Stimulated activated effector memory CD8-positive, alpha-beta T cell treated with anti-CD3 and anti-CD28 coated beads, Interleukin-12 subunit alpha, Interleukin-12 subunit beta, amount 100 ng/mL, for 72 hours (primary cell): ENCODE data around the gene DPH6.

ENCODE experiments used
- ATAC-seq: fragments of 150-1000 bp; cut with Tn5 transposase; 2 replicates; pipeline ENCODE4 v1.10.0; 2021
- DNase-seq, 2 donors: peaks; one replicate each; pipeline ENCODE4 v3.0.0; 2021 to 2022; ENCODE audit warnings: low spot score in 2 of 2
- H3K27ac Mint-ChIP-seq: one replicate; pipeline ENCODE4 v1.8.0; 2022; ENCODE audit warnings: mild to moderate bottlenecking, mixed read lengths
- H3K36me3 Mint-ChIP-seq: one replicate; pipeline ENCODE4 v1.8.0; 2022; ENCODE audit warnings: mild to moderate bottlenecking, mixed read lengths
- H3K4me1 Mint-ChIP-seq: one replicate; pipeline ENCODE4 v1.8.0; 2022; ENCODE audit warnings: mixed read lengths
- H3K4me3 Mint-ChIP-seq: one replicate; pipeline ENCODE4 v1.8.0; 2022; ENCODE audit warnings: mild to moderate bottlenecking, mixed read lengths
- H3K9me3 Mint-ChIP-seq: one replicate; pipeline ENCODE4 v1.8.0; 2022; ENCODE audit warnings: mixed read lengths

DPH6 gene

DNA sequence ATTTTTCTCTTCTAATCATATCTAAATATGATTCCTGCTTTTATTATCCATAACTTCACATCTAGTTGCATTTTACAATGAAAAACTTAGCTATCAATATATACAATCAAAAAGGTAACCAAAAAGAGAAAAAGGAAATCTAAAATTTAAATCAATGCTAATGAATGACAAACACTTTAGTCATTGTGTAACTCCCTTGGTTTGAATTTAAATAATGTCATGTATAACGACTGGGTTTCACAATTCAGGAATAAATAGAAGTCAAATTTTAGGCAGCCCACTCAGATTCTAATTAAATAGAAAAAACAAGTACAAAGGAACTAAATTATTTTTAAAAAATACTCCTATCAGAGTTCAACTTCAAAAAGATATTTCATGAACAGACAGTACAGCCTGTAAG is 26.9 kb downstream of the DPH6 start:
- H3K4me3 Mint-ChIP-seq: no peak overlapping the region
- no peaks in the 10 kb centered on the region for H3K36me3 Mint-ChIP-seq
- ATAC-seq (no peak), DNase-seq (no peak)
- H3K4me1 Mint-ChIP-seq: no peaks in the 10 kb centered on the region
- no peaks in the 10 kb centered on the region for H3K9me3 Mint-ChIP-seq
- no peak overlapping the region for H3K27ac Mint-ChIP-seq

DNA sequence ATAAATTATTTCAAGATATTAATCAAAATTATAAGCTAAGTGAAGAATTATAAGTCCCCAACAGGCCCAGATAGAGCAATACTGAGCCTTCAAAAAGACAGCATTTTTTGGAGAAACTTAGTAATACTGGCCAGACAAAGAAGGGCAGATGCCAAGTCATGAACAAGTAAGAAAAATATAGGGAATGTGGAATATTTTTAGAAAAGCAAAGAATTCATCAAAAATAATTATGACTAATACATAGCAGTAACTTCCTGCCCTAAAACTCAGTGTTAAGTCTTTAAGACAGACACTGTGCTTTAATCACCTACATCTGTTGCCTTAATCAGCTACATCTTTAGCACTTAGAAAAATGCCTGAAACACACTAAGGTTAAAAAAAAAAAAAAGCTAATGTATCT is 31.2 kb downstream of the DPH6 start:
- Mint-ChIP-seq H3K4me1 (no peaks in the 10 kb centered on the region), H3K9me3 (no peaks in the 10 kb centered on the region), H3K27ac (no peak overlapping the region), H3K4me3 (no peak overlapping the region), H3K36me3 (no peaks in the 10 kb centered on the region)
- DNase-seq (no peak), ATAC-seq (no peak)

DNA sequence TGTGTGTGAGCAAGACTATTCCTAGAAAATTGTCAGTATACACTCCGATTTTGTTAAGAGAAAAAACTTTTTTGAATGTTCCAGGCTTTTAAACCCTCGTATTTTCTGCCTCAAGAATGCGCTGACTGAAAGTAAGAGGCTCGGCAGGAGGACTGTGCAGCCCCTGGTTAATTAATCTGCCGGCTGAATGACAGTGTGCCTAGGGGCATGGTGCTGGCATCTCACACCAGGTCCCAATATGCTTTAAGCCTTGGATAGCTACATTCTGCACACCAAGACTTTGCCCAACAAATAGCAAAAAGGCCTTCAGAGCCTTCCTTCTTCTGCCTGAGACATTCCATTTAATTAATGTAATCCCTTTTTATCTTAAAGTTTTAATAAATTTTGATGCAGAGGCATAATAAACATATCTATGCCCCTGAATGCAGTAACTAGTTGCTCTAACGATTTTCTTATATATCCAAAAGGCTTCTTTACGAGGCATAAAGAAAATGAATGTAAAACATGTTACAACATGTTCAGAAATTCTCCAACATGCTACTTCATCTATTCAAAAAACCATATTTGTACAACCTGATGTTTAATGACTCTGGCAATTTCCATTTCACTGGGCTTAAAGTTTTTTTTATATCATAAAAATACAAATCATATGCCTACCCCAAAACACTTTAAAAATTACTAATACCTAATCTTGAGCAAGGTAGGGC is 37.9 kb downstream of the DPH6 start:
- ATAC-seq: no peak
- no peaks in the 10 kb centered on the region for H3K4me1 Mint-ChIP-seq

DNA sequence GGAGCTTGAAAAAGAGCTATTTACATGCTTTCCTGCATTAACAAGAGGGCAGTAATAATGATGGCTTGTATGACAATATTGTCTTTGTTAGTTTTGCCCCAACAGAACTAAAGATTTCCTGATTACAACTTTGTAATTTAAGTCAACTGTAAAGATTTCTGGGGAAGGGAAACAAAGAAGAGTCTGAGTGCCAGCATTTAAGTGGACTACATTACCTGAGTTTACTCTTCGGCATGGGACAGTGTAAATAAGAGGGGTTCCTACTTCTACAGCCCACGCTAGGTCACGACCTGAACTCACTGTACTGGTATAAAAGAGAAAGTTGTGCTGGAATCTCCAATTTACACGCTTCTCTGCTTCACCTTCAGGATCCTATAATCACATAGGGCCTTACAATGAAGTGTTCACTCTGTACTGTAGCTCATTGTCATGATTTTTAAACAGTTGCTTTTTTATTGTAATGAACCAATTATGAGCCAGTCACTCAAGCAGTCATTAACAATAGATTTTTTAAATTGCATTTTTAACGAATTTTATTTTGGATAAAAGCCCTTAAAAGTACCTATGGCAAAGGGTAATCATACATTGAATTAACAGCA is 39.6 kb downstream of the DPH6 start:
- Mint-ChIP-seq H3K4me1 (no peaks in the 10 kb centered on the region), H3K4me3 (no peak overlapping the region), H3K9me3 (no peaks in the 10 kb centered on the region), H3K36me3 (no peaks in the 10 kb centered on the region), H3K27ac (no peak overlapping the region)
- ATAC-seq (no peak), DNase-seq (no peak)

More for the DNA sequence above, 37.9 kb downstream of the DPH6 start:
- DNase-seq: no peak
- no peak overlapping the region for H3K27ac Mint-ChIP-seq
- H3K4me3 Mint-ChIP-seq: no peak overlapping the region
- H3K36me3 Mint-ChIP-seq: no peaks in the 10 kb centered on the region
- H3K9me3 Mint-ChIP-seq: no peaks in the 10 kb centered on the region

DNA sequence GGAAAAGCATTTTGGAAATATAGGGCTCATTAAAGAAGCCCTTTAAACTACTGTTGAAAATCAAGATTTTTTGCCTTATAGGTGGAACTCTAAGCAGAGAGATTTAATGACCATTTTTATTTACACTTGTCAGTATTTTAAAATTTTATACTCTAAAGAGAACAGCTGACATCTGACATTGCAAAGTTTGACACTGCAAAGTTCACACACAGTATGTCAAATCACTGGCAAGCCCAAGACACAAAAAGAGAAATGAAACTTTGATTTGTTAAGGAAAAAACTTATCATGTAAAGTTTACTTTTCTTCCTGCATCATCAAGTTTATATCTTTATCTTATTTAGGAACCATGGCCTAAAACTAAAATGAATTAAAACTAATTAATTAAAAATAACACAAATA is 40.2 kb downstream of the DPH6 start:
- no peaks in the 10 kb centered on the region for H3K36me3 Mint-ChIP-seq
- H3K4me1 Mint-ChIP-seq: no peaks in the 10 kb centered on the region
- H3K27ac Mint-ChIP-seq: no peak overlapping the region
- DNase-seq (no peak), ATAC-seq (no peak)
- H3K9me3 Mint-ChIP-seq: no peaks in the 10 kb centered on the region
- no peak overlapping the region for H3K4me3 Mint-ChIP-seq

DNA sequence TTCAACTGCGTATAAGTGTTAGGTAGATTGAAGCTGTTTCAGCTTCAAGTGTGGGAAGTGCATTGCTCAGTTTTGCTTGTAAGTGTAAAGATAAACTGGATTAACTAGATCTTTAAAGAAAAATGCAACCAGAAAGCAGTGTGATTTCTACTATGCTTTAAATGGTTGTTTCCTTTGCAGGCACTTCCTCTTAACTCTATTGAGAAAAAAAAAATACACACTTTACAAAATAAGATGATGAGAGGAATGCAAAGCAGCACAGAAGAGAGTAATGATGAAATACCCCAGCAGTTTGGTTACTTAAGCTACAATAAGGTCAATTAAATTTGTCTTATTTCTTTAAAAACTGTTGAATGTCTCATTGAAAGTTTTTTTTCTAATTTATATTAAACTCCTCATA is 40.8 kb downstream of the DPH6 start:
- no peaks in the 10 kb centered on the region for H3K9me3 Mint-ChIP-seq
- no peaks in the 10 kb centered on the region for H3K36me3 Mint-ChIP-seq
- H3K4me3 Mint-ChIP-seq: no peak overlapping the region
- no peaks in the 10 kb centered on the region for H3K4me1 Mint-ChIP-seq
- DNase-seq (no peak), ATAC-seq (no peak)
- no peak overlapping the region for H3K27ac Mint-ChIP-seq

DNA sequence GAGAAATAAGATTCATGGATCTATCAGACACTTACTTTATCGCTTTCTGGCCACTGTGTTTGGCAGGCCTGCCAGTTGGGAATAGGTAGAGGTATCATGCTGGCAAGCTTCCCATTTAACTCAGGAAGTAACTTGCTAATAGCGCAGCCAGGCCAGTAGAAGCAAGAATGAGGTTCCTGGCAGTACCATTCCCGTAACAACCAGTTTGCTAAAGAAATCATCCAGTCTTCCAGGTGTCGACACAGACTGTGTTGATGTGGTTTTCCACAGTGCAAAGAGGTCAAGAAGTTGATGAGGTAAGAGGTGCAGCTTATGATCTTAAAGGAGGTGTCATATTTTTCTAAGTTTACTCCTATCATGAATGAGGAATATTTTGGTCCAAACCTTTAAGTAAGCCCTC is 46.2 kb downstream of the DPH6 start:
- ATAC-seq: no peak
- no peak overlapping the region for H3K27ac Mint-ChIP-seq
- H3K4me1 Mint-ChIP-seq: no peaks in the 10 kb centered on the region
- H3K36me3 Mint-ChIP-seq: no peaks in the 10 kb centered on the region
- DNase-seq: no peak
- no peak overlapping the region for H3K4me3 Mint-ChIP-seq
- H3K9me3 Mint-ChIP-seq: no peaks in the 10 kb centered on the region

DNA sequence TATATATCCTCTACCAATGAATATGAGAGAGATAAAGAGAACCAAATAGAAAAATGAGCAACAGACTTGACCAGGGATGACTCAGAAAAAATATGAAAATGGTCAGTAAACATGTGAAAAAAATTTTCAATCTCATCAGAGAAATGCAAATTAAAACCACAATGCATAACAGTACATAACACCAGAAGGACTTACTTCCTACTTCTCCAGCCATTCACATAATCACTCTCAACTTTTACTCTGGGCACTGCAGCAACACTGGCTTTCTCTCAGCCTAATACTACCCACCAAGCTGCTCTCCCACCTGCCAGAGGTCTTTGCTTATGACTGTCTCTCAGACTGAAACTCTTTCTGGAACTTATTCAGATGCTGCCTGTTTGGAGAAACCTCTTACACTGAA is 49.4 kb downstream of the DPH6 start:
- Mint-ChIP-seq H3K9me3 (no peaks in the 10 kb centered on the region), H3K4me3 (no peak overlapping the region), H3K36me3 (no peaks in the 10 kb centered on the region), H3K4me1 (no peaks in the 10 kb centered on the region), H3K27ac (no peak overlapping the region)
- ATAC-seq: peak; percentile 40
- DNase-seq: no peak

DNA sequence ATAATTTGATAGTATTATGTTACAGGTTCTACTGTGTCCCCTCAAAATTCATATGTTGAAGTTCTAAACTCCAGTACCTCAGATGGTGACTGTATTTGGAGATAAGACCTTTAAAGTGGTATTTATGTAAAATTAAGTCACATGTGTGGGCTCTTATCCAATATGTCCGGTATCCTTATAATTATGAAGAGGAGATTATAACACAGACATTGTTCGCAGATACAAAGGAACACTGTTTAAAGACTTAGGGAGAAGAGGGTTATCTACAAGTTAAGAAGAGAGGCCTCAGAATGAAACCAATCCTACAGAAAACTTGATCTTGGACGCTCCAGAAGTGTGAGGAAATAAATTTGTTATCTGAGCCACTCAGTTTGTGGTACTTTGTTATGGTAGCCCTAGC is 50.9 kb downstream of the DPH6 start:
- Mint-ChIP-seq H3K4me3 (no peak overlapping the region), H3K36me3 (no peaks in the 10 kb centered on the region), H3K27ac (no peak overlapping the region), H3K9me3 (no peaks in the 10 kb centered on the region), H3K4me1 (no peaks in the 10 kb centered on the region)
- ATAC-seq: no peak
- DNase-seq: no peak

DNA sequence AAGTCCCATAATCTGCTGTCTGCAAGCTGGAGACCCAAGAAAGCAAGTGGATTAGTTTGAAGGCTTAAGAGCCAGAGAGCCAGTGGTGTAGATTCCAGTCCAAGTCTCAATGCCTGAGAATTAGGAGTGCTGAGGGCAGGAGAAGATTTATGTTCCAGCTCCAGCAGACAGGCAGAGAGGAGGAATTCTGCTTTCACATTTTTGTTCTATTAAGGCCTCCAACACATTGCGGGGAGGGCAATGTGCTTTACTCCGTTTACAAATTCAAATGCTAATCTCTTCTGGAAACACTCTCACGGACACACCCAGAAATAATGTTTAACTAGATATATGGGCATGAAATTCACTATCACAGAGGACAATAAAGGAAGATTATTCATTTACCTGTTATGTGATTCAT is 54.0 kb downstream of the DPH6 start:
- H3K4me3 Mint-ChIP-seq: no peak overlapping the region
- no peak for ATAC-seq
- peaks cover 10% of the 10 kb centered on the region for H3K9me3 Mint-ChIP-seq
- H3K4me1 Mint-ChIP-seq: no peaks in the 10 kb centered on the region
- H3K27ac Mint-ChIP-seq: no peak overlapping the region
- DNase-seq: no peak
- H3K36me3 Mint-ChIP-seq: no peaks in the 10 kb centered on the region

DNA sequence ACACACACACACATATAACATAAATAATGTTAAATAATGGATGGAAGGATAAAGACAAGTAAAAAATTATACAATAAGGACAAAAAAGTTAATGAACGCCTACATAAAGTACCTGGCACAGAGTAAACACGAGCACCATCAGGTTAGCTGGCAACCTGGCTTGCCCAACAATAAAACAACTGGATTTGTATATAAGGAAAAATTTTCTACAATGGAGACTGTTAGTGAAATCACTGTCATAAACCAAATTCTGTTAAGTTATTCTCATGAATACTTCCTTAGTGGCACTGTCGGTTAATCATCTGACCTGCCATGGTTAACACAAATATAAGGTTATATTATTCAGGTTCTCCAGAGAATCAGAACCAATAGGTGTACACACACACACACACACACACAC is 54.8 kb downstream of the DPH6 start:
- DNase-seq (no peak), ATAC-seq (no peak)
- no peak overlapping the region for H3K27ac Mint-ChIP-seq
- no peaks in the 10 kb centered on the region for H3K4me1 Mint-ChIP-seq
- no peaks in the 10 kb centered on the region for H3K36me3 Mint-ChIP-seq
- H3K9me3 Mint-ChIP-seq: peaks cover 14% of the 10 kb centered on the region
- H3K4me3 Mint-ChIP-seq: no peak overlapping the region

DNA sequence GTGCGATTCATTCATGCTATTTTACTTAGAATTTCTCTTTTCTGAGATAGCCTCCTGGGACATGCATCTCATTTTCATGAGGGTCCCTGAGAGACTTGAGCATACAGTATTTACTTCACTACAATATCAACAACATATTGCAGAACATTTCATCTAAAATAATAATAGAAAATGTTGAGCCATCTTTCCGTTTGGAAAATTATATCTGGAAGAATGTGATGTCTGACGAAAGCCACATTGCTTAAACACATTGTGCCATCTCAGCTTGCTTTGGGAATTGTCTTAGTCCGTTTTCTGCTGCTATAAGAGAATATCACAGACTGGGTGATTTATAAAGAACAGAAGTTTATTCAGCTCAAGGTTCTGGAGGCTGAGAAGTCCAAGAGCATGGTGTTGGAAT is 55.5 kb downstream of the DPH6 start:
- H3K9me3 Mint-ChIP-seq: peaks cover 15% of the 10 kb centered on the region
- DNase-seq (no peak), ATAC-seq (no peak)
- no peak overlapping the region for H3K27ac Mint-ChIP-seq
- no peak overlapping the region for H3K4me3 Mint-ChIP-seq
- no peaks in the 10 kb centered on the region for H3K36me3 Mint-ChIP-seq
- no peaks in the 10 kb centered on the region for H3K4me1 Mint-ChIP-seq

DNA sequence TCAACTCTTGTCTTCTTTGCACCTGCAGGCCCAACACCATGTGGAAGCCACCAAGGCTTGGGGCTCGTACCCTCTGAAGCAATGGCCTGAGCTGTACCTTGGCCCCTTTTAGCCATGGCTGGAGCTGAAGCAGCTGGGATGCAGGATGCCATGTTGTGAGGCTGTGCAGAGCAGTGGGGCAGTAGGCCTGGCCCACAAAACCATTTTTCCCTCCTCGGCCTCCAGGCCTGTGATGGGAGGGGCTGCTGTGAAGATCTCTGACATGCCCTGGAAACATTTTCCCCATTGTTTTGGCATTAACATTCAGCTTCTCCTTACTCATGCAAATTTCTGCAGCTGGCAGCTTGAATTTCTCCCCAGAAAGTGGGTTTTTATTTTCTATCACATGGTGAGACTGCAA is 58.5 kb downstream of the DPH6 start:
- no peak for DNase-seq
- Mint-ChIP-seq H3K4me3 (no peak overlapping the region), H3K4me1 (no peaks in the 10 kb centered on the region), H3K36me3 (no peaks in the 10 kb centered on the region), H3K27ac (no peak overlapping the region), H3K9me3 (peaks cover 15% of the 10 kb centered on the region)
- ATAC-seq: no peak

DNA sequence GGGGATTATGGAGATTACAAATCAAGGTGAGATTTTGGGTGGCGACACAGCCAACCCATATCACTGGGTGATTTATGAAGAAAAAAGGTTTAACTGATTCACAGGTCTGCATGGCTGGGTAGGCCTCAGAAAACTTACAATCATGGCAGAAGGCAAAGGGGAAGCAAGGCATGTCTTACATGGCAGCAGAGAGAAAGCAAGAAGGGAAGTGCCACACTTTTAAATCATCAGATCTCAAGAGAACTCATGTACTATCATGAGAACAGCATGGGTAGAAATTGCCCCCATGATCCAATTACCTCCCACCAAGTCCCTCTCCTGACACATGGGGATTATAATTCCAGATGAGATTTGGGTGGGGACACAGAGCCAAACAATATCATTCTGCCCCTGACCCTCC is 59.7 kb downstream of the DPH6 start:
- DNase-seq: no peak
- peaks cover 15% of the 10 kb centered on the region for H3K9me3 Mint-ChIP-seq
- peaks cover 3% of the 10 kb centered on the region for H3K4me1 Mint-ChIP-seq
- no peak for ATAC-seq
- no peaks in the 10 kb centered on the region for H3K36me3 Mint-ChIP-seq
- no peak overlapping the region for H3K4me3 Mint-ChIP-seq
- no peak overlapping the region for H3K27ac Mint-ChIP-seq

DNA sequence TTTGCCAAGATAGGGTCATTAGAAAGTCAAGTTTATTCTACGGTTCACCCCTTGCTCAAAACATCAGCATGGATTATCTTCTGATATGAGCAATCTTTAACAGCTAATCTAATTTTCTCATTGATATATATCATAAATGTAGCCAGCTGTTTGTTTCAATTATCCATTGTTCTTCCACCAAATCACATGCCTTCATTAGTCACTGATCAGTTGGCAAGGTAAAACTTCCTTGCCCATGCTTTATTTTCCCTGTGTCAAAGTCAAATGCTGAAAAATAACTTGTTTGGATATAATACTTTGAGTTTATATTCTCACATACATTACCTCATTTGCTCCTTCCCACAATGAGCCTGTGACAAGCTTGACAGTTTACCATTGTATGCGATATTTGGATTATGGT is 60.6 kb downstream of the DPH6 start:
- DNase-seq (no peak), ATAC-seq (no peak)
- peaks cover 5% of the 10 kb centered on the region for H3K4me1 Mint-ChIP-seq
- H3K27ac Mint-ChIP-seq: no peak overlapping the region
- peaks cover 15% of the 10 kb centered on the region for H3K9me3 Mint-ChIP-seq
- H3K36me3 Mint-ChIP-seq: no peaks in the 10 kb centered on the region
- H3K4me3 Mint-ChIP-seq: no peak overlapping the region

DNA sequence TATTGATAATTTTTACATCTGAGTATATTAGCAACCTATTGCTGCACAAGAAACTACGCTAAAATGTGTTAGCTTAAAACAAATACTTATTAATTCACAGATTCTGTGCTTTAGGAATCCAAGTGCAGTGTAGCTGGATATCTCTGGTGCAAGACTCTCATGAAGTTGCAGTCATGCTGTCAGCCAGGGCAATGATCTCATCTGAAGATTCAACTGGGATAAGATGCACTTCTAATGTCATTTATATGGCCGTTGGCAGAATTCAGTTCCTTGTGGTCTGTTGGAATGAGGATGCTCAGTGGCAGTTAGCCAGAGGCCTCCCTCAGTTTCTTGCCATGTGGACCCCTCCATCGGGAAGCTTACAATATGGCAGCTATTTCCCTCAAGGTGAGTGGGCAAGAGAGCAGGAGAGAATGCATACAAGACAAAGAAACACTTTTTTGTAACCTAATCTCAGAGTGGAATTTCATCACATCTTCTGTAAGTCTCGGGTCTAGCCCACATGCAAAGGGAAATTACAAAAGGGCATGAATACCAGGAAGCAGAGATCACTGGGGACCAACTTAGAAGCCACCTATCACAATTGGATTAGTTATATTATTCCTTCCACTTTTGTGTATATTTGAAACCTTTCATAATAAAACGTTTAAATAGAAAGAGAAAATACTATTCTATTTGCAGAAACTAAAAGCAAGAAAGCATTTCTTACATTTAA is 61.6 kb downstream of the DPH6 start:
- H3K4me3 Mint-ChIP-seq: no peak overlapping the region
- peaks cover 5% of the 10 kb centered on the region for H3K4me1 Mint-ChIP-seq
- peaks cover 15% of the 10 kb centered on the region for H3K9me3 Mint-ChIP-seq
- H3K36me3 Mint-ChIP-seq: no peaks in the 10 kb centered on the region
- no peak for DNase-seq
- ATAC-seq: no peak
- H3K27ac Mint-ChIP-seq: no peak overlapping the region
